H9 (cell line): Measurements from ENCODE around the gene SLC6A19. TPM values are rescaled to one million over a fixed set of nuclear protein-coding genes. Genes with fewer than 3 reads are reported as not detected.

Source experiments
- DNase-seq: peaks from one replicate; pipeline ENCODE4 v3.0.0-alpha.2; 2017
- H2AFZ ChIP-seq: one replicate; pipeline ENCODE4 v1.6.1; 2013; ENCODE audit warnings: mild to moderate bottlenecking, low read length, control low read depth, moderate library complexity
- H2AK5ac ChIP-seq: 2 replicates; pipeline ENCODE4 v1.6.1; 2013; ENCODE audit warnings: low read length, control low read depth, mixed read lengths; ENCODE audit not compliant: insufficient read length
- H2BK120ac ChIP-seq: one replicate; pipeline ENCODE4 v1.6.1; 2013; ENCODE audit warnings: low read depth, mild to moderate bottlenecking, low read length, control low read depth, inconsistent platforms; ENCODE audit not compliant: poor library complexity, severe bottlenecking
- H2BK12ac ChIP-seq: 2 replicates; pipeline ENCODE4 v1.6.1; 2013; ENCODE audit warnings: low read length, control low read depth, mixed read lengths, low read depth; ENCODE audit not compliant: insufficient read length
- H2BK15ac ChIP-seq: 2 replicates; pipeline ENCODE4 v1.6.1; 2013; ENCODE audit warnings: low read depth, low read length, control low read depth
- H2BK20ac ChIP-seq: one replicate; pipeline ENCODE4 v1.6.1; 2013; ENCODE audit warnings: low read depth, mild to moderate bottlenecking, low read length, control low read depth, inconsistent platforms; ENCODE audit not compliant: poor library complexity, severe bottlenecking
- H2BK5ac ChIP-seq: 2 replicates; pipeline ENCODE4 v1.6.1; 2013; ENCODE audit warnings: low read length, control low read depth, mixed read lengths; ENCODE audit not compliant: insufficient read length
- H3K14ac ChIP-seq: 2 replicates; pipeline ENCODE4 v1.6.1; 2013; ENCODE audit warnings: low read length, control low read depth; ENCODE audit not compliant: insufficient read depth
- H3K18ac ChIP-seq: 2 replicates; pipeline ENCODE4 v1.6.1; 2013; ENCODE audit warnings: low read depth, mild to moderate bottlenecking, mixed read lengths, low read length, control low read depth; ENCODE audit not compliant: insufficient read length
- H3K23ac ChIP-seq: 2 replicates; pipeline ENCODE4 v1.6.1; 2013; ENCODE audit warnings: low read length, control low read depth, mixed read lengths, low read depth; ENCODE audit not compliant: insufficient read length
- H3K23me2 ChIP-seq: 2 replicates; pipeline ENCODE4 v1.6.1; 2013; ENCODE audit warnings: low read depth, mild to moderate bottlenecking, mixed read lengths, low read length, control low read depth; ENCODE audit not compliant: insufficient read length, poor library complexity, severe bottlenecking
- H3K27ac ChIP-seq: 2 replicates; pipeline ENCODE4 v1.5.1; 2013; ENCODE audit warnings: low read length, control low read depth, mixed read lengths, low read depth; ENCODE audit not compliant: insufficient read length
- H3K27me3 ChIP-seq: 2 replicates; pipeline ENCODE4 v1.6.1; 2013; ENCODE audit warnings: low read length, control low read depth, inconsistent platforms; ENCODE audit not compliant: insufficient read depth
- H3K4ac ChIP-seq: 2 replicates; pipeline ENCODE4 v1.6.1; 2013; ENCODE audit warnings: low read depth, mild to moderate bottlenecking, control low read depth, inconsistent platforms, low read length, moderate library complexity
- H3K4me1 ChIP-seq: 2 replicates; pipeline ENCODE4 v1.6.1; 2013; ENCODE audit warnings: low read length, control low read depth, inconsistent platforms; ENCODE audit not compliant: insufficient read depth
- H3K4me2 ChIP-seq: 2 replicates; pipeline ENCODE4 v1.6.1; 2013; ENCODE audit warnings: low read length, control low read depth, mixed read lengths; ENCODE audit not compliant: insufficient read length, insufficient read depth
- H3K56ac ChIP-seq: 2 replicates; pipeline ENCODE4 v1.6.1; 2013; ENCODE audit warnings: low read depth, mild to moderate bottlenecking, mixed read lengths, low read length, control low read depth; ENCODE audit not compliant: insufficient read length
- H3K79me1 ChIP-seq: 2 replicates; pipeline ENCODE4 v1.6.1; 2013; ENCODE audit warnings: low read depth, mild to moderate bottlenecking, moderate library complexity, low read length, control low read depth, inconsistent platforms; ENCODE audit not compliant: insufficient read depth, poor library complexity, severe bottlenecking
- H3K79me2 ChIP-seq: 2 replicates; pipeline ENCODE4 v1.6.1; 2013; ENCODE audit warnings: low read length, control low read depth, inconsistent platforms; ENCODE audit not compliant: insufficient read depth
- H3K9ac ChIP-seq: 2 replicates; pipeline ENCODE4 v1.6.1; 2013; ENCODE audit warnings: low read length, control low read depth, mixed read lengths; ENCODE audit not compliant: insufficient read length; ENCODE audit errors: extremely low read depth
- H3K9me3 ChIP-seq: one replicate; pipeline ENCODE4 v1.6.1; 2013; ENCODE audit warnings: low read depth, low read length, inconsistent platforms; ENCODE audit not compliant: control insufficient read depth
- H3T11ph ChIP-seq: one replicate; pipeline ENCODE4 v1.6.1; 2013; ENCODE audit warnings: mild to moderate bottlenecking, low read length, control low read depth, inconsistent platforms
- H4K20me1 ChIP-seq: one replicate; pipeline ENCODE4 v1.6.1; 2013; ENCODE audit not compliant: control insufficient read depth, insufficient read length, insufficient read depth
- H4K5ac ChIP-seq: 2 replicates; pipeline ENCODE4 v1.6.1; 2013; ENCODE audit warnings: low read depth, mild to moderate bottlenecking, mixed read lengths, low read length, control low read depth; ENCODE audit not compliant: insufficient read length
- H4K8ac ChIP-seq: replicated peaks from 2 replicates; pipeline ENCODE4 v1.6.1; 2013; ENCODE audit warnings: low read length, control low read depth, mixed read lengths, low read depth; ENCODE audit not compliant: insufficient read length
- H4K91ac ChIP-seq: 2 replicates; pipeline ENCODE4 v1.6.1; 2013; ENCODE audit warnings: low read depth, mild to moderate bottlenecking, moderate library complexity, mixed read lengths, low read length, control low read depth; ENCODE audit not compliant: insufficient read length
- H3K27ac Mint-ChIP-seq, 3 experiments: 2 replicates in 2 of 3; 3 replicates in 1 of 3; pipeline ENCODE4 v1.8.0; 2020 to 2021; ENCODE audit warnings: mixed read lengths in 3 of 3, mild to moderate bottlenecking in 1 of 3, moderate library complexity in 1 of 3
- H3K27me3 Mint-ChIP-seq: 2 replicates; pipeline ENCODE4 v1.8.0; 2021; ENCODE audit warnings: low read depth, mild to moderate bottlenecking, moderate library complexity, mixed read lengths
- H3K36me3 Mint-ChIP-seq, 3 experiments: 2 replicates in 2 of 3; 3 replicates in 1 of 3; pipeline ENCODE4 v1.8.0; 2020 to 2021; ENCODE audit warnings: low read depth in 3 of 3, mixed read lengths in 3 of 3; ENCODE audit not compliant: insufficient read depth in 1 of 3
- H3K4me1 Mint-ChIP-seq, 2 experiments: 2 replicates each; pipeline ENCODE4 v1.8.0; 2020; ENCODE audit warnings: mixed read lengths in 2 of 2
- H3K4me3 Mint-ChIP-seq, 2 experiments: 2 replicates in 1 of 2; 3 replicates in 1 of 2; pipeline ENCODE4 v1.8.0; 2020 to 2021; ENCODE audit warnings: mild to moderate bottlenecking in 2 of 2, mixed read lengths in 2 of 2, moderate library complexity in 1 of 2
- H3K9me3 Mint-ChIP-seq, 2 experiments: 2 replicates in 1 of 2; 3 replicates in 1 of 2; pipeline ENCODE4 v1.8.0; 2020; ENCODE audit warnings: mild to moderate bottlenecking in 2 of 2, mixed read lengths in 2 of 2, moderate library complexity in 1 of 2
- WGBS: extraction: QIAGEN DNeasy Blood & Tissue Kit; methylation state at CpG from one replicate; pipeline ENCODE4 v1.1.7; 2013; ENCODE audit warnings: missing lambda C conversion rate, low lambda C conversion rate, mixed read lengths; ENCODE audit not compliant: insufficient read length; ENCODE audit errors: extremely low coverage; 5-methylcytosine and 5-hydroxymethylcytosine counted together
- total RNA-seq: library from RNA; stranded (reverse); gene quantifications from 2 replicates; pipeline ENCODE4 v1.2.1, GENCODE V29; 2021
- TF ChIP-seq, protein P1 (sequence below): fragments of 200-600 bp; sonication (generic); conservative IDR thresholded peaks from 3 replicates; pipeline ENCODE4 v1.8.0; 2021; ENCODE audit warnings: antibody characterized with exemption, mild to moderate bottlenecking

Gene SLC6A19
- total RNA-seq, 1 experiment from 2014 or later, result not detected

GRCh38 chr5:1261643-1262042 lies 60.2 kb downstream of the SLC6A19 start:
- Histone ChIP-seq H2BK15ac (no peak overlapping the region), H2AK5ac (no peak overlapping the region), H2AFZ (no peak overlapping the region), H3K9me3 (peaks cover 18% of the 10 kb centered on the region), H3K23ac (no peak overlapping the region), H2BK12ac (no peak overlapping the region), H2BK120ac (no peak overlapping the region), H3K14ac (no peak overlapping the region), H3K79me1 (no peaks in the 10 kb centered on the region), H4K8ac (no peak overlapping the region), H4K5ac (no peak overlapping the region), H2BK20ac (no peak overlapping the region), H3K18ac (no peak overlapping the region), H4K20me1 (no peaks in the 10 kb centered on the region), H3K4me2 (no peak overlapping the region), H3K9ac (no peak overlapping the region), H3K23me2 (no peaks in the 10 kb centered on the region), H3K4ac (no peak overlapping the region), H3K56ac (no peak overlapping the region), H3K4me1 (no peaks in the 10 kb centered on the region), H4K91ac (no peak overlapping the region), H2BK5ac (no peak overlapping the region), H3T11ph (no peak overlapping the region), H3K79me2 (no peaks in the 10 kb centered on the region), H3K27me3 (no peaks in the 10 kb centered on the region), H3K27ac (no peak overlapping the region)
- Mint-ChIP-seq H3K4me1 (no peaks in the 10 kb centered on the region), H3K9me3 (no peaks in the 10 kb centered on the region), H3K36me3 (peaks cover 6 to 13% (median 8%) of the 10 kb centered on the region in 3 experiments; a peak in 6 of 7 replicates), H3K27ac (no peak overlapping the region), H3K27me3 (no peaks in the 10 kb centered on the region), H3K4me3 (no peak overlapping the region)
- TF ChIP-seq, protein P1, sequence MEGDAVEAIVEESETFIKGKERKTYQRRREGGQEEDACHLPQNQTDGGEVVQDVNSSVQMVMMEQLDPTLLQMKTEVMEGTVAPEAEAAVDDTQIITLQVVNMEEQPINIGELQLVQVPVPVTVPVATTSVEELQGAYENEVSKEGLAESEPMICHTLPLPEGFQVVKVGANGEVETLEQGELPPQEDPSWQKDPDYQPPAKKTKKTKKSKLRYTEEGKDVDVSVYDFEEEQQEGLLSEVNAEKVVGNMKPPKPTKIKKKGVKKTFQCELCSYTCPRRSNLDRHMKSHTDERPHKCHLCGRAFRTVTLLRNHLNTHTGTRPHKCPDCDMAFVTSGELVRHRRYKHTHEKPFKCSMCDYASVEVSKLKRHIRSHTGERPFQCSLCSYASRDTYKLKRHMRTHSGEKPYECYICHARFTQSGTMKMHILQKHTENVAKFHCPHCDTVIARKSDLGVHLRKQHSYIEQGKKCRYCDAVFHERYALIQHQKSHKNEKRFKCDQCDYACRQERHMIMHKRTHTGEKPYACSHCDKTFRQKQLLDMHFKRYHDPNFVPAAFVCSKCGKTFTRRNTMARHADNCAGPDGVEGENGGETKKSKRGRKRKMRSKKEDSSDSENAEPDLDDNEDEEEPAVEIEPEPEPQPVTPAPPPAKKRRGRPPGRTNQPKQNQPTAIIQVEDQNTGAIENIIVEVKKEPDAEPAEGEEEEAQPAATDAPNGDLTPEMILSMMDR, result no peak
- DNase-seq, result no peak
- WGBS, result no CpG with 5 or more reads among the region's 10 CpGs
